Activated CD4-positive, alpha-beta T cell treated with anti-CD3 and anti-CD28 coated beads, Interleukin-2, amount 50 U/mL, for 4 hours (primary cell): Measurements from ENCODE around the gene ARID5A.

Experiments
- DNase-seq, 2 experiments: peaks; one replicate each; pipeline ENCODE4 v3.0.0-alpha.2; 2020

The ARID5A gene

GRCh38 chr2:96564563-96564962 lies 28.0 kb downstream of the ARID5A start:
- DNase-seq, result no peak

GRCh38 chr2:96565111-96565510 lies 28.6 kb downstream of the ARID5A start:
- DNase-seq, result no peak

DNA sequence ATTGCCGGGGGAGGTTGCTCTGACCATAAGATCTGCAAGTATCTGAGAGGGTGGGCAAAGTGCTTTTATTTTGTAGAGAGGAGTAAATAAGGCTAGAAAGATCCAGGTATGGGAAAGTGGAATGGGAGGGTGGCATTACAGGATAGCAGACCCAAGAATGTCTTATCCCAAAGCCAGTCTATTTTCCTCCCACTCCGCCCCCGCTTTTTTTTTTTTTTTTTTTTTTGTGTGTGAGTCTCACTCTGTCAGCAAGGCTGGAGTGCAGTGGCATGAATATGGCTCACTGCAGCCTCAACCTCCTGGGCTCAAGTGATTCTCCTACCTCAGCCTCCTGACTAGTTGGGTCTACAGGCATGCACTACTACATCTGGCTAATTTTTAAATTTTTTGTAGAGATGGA lies 31.5 kb downstream of the ARID5A start:
- no peak for DNase-seq

DNA sequence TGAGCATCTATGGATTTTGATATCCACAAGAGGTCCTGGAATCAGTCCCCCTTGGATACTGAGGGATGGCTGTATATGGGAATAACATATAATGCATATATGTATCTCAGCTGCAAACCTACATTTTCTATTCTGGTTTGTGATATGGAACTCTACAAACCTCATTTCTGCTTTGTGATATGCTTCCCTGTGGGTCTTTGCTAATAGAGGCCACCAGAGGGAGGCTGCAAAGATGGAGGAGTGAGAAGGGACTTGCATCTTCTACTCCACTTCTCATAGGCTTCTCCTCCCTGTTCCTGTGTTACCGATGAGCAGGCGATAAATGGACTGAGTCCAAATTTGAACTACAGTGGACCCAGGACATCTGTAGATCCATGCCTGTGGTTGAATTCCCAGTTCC lies 37.8 kb downstream of the ARID5A start:
- DNase-seq, result no peak

DNA sequence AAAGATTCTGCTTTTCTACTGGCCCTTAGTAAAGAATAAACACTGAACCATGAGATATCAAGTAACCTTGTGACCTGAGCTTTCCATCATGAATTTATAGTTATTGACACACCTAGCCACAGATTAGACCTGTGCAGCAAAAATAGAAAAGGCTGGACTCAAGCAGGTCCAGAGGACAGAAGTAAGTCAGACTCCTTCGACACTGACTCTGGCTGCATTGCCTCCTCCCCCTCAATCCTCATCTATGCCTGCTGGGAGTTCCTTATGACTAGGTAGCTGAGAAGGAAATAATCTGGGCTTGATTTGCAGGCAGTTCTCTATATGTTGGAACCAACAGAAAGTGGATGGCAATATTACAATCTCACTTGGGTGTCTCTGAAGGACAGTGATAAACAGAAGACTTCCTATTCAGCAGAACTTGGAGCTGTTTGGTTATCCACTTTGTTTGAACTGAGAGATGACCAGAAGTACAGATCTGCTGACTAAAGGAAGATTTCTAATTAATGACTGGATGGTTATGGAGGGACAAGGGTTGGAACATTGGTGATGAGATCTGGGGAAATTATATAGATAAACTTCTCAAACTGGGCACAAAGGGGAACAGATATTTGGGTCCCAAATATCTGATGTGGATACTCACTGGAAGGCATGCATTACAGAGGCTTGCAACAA lies 39.4 kb downstream of the ARID5A start:
- no peak for DNase-seq

GRCh38 chr2:96577501-96577900 lies 40.9 kb downstream of the ARID5A start:
- no peak for DNase-seq

DNA sequence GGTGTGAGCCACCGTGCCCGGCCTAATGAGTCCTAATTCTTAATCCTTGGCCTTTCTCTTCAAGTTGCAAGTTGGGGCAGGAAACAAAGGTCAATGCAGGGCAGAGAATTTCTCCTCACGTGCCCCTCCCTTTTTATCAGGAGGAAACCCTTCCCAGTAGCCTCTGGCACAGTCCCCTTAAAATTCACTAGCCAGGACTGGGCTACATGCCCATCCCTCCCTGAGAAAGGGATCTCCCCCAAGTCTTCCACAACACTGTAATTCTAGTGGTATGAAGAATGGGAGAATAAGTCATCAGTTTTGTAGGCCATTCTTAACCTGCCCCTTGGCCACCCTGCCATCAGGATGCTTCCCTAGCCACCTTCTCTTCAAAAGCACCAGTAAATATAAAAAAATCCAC lies 42.2 kb downstream of the ARID5A start:
- DNase-seq, result no peak

GRCh38 chr2:96579422-96579821 lies 42.9 kb downstream of the ARID5A start:
- no peak for DNase-seq

GRCh38 chr2:96580771-96581170 lies 44.2 kb downstream of the ARID5A start:
- no peak for DNase-seq

- DNase-seq, result no peak
Observed at GRCh38 chr2:96584017-96584416, 47.5 kb downstream of the ARID5A start.

DNA sequence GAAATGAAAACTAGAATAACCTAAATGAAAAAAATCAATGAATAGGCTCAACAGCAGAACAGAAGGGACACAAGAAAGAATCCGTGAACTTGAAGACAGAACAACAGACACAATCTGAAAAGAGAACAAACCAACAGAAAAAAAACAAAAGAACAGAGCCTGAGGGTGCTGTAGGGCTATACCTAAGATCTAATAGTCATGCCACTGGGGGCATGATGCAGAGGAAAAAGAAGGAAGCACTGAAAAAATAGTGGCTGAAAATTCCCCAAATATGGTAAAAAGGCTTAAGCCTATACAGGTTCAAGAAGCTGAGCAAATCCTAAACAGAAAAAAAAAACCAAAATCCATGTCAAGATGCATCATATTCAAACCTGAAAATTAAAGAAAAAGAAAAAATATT lies 51.3 kb downstream of the ARID5A start:
- DNase-seq, result no peak

GRCh38 chr2:96591054-96591453 lies 54.5 kb downstream of the ARID5A start:
- no peak for DNase-seq

GRCh38 chr2:96591494-96591893 lies 54.9 kb downstream of the ARID5A start:
- DNase-seq, result no peak

- no peak for DNase-seq
Observed at GRCh38 chr2:96594282-96594681, 57.7 kb downstream of the ARID5A start.

- DNase-seq, result no peak
Observed at GRCh38 chr2:96594691-96595152, 58.2 kb downstream of the ARID5A start.

DNA sequence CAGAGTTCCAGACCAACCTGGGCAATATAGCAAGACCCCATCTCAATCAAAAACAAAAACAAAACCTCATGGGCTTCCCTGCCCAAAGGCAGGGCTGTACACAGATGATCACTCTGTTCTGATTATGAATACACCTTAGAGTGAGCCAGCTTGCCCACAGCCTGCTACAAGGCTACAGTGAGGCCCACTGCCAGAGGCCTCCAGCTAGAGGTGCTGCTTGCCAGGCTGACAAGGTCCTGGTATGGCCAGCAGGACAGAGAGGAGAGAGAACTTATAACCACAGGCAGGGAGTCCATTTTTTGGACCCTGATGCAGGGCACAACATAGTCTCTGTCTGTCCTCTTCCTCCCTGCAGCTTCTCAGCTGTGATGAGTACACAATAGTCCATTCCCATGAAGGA lies 60.0 kb downstream of the ARID5A start:
- no peak for DNase-seq

- no peak for DNase-seq
Observed at GRCh38 chr2:96599941-96600340, 63.4 kb downstream of the ARID5A start.

- no peak for DNase-seq
Observed at GRCh38 chr2:96601382-96602292, 65.1 kb downstream of the ARID5A start.
